ENCODE measurements around the gene PDZD4. TPM values are rescaled to one million over a fixed set of nuclear protein-coding genes. Genes with fewer than 3 reads are reported as not detected.

Gene PDZD4
- total and polyA plus RNA-seq, 2 experiments from 2014 or later: 30.5 to 230 TPM

- TF ChIP-seq ZNF462 (CRISPR knock-in tag; IDR thresholded peaks at IDR 0.05) (no peak), EZH2phosphoT487 (IDR thresholded peaks at IDR 0.05; ENCODE audit: unreplicated experiment) (no peak)
These were observed 56.4 kb downstream of the PDZD4 start (continued) for GRCh38 chrX:153773741-153774575.

GRCh38 chrX:153773218-153773611 is 57.1 kb downstream of the PDZD4 start:
- DNase-seq (ENCODE audit: low spot score) (no peak), ATAC-seq (no peak)
- H3K4me1 ChIP-seq (ENCODE audit: insufficient read depth): no peaks in the 10 kb centered on the region
- no peaks in the 10 kb centered on the region for H3K27me3 ChIP-seq (ENCODE audit: insufficient read depth)
- no peaks in the 10 kb centered on the region for H3K9me2 ChIP-seq (ENCODE audit: insufficient read depth)
- H3K36me3 ChIP-seq (ENCODE audit: insufficient read depth): no peaks in the 10 kb centered on the region
- no peak overlapping the region for H2AFZ ChIP-seq
- peaks cover 3% of the 10 kb centered on the region for H3K27me3 Mint-ChIP-seq (ENCODE audit: insufficient read depth, low read depth, poor library complexity)
- no peak overlapping the region for H3K4me3 ChIP-seq
- H3K4me1 Mint-ChIP-seq: no peaks in the 10 kb centered on the region
- no peak overlapping the region for H3K4me2 ChIP-seq
- no peaks in the 10 kb centered on the region for H4K20me1 ChIP-seq (replicated peaks; ENCODE audit: insufficient read depth)
- H3K27ac ChIP-seq (ENCODE audit: low read depth): no peak overlapping the region
- no peaks in the 10 kb centered on the region for H3K9me3 Mint-ChIP-seq
- H3K79me2 ChIP-seq (replicated peaks; ENCODE audit: insufficient read depth): no peaks in the 10 kb centered on the region
- H3K4me3 Mint-ChIP-seq: no peak overlapping the region
- no peaks in the 10 kb centered on the region for H3F3A ChIP-seq (replicated peaks; ENCODE audit: low read depth)
- H3K27ac Mint-ChIP-seq: no peak overlapping the region
- H3K36me3 Mint-ChIP-seq (ENCODE audit: low read depth): no peaks in the 10 kb centered on the region
- no peak for TF ChIP-seq ZNF331 (CRISPR knock-in tag; IDR thresholded peaks at IDR 0.05; ENCODE audit: low read depth)
- no peak for TF ChIP-seq EZH2 (IDR thresholded peaks at IDR 0.05; ENCODE audit: low read depth, unreplicated experiment)
- no peak for TF ChIP-seq ETS1 (IDR thresholded peaks at IDR 0.05)
- no peak for TF ChIP-seq POLR2AphosphoS5 (IDR thresholded peaks at IDR 0.05; ENCODE audit: low read depth)
- no peak for TF ChIP-seq ZNF462 (CRISPR knock-in tag; IDR thresholded peaks at IDR 0.05)
- no peak for TF ChIP-seq STAT1 (IDR thresholded peaks at IDR 0.05; ENCODE audit: unreplicated experiment)

Measured in GM23338 (cell line).